Naive B cell (primary cell): ENCODE measurements around the gene HOXB4. TPM values are rescaled to one million over a fixed set of nuclear protein-coding genes. Genes with fewer than 3 reads are reported as not detected.

ENCODE experiments used
- ATAC-seq, 2 donors: fragments of 150-1000 bp; cut with Tn5 transposase; 2 replicates each; pipeline ENCODE4 v1.10.0; 2021; ENCODE audit warnings: low read depth in 2 of 2, mild to moderate bottlenecking in 2 of 2, moderate library complexity in 2 of 2
- DNase-seq: peaks from one replicate; pipeline ENCODE4 v3.0.0; 2022
- H3K27ac Mint-ChIP-seq, 6 donors: one replicate each; pipeline ENCODE4 v1.8.0; 2020 to 2022; ENCODE audit warnings: mild to moderate bottlenecking in 6 of 6, mixed read lengths in 6 of 6, moderate library complexity in 5 of 6, inconsistent platforms in 2 of 6
- H3K27me3 Mint-ChIP-seq, 3 donors: one replicate each; pipeline ENCODE4 v1.8.0; 2021 to 2022; ENCODE audit warnings: mixed read lengths in 3 of 3, mild to moderate bottlenecking in 1 of 3
- H3K36me3 Mint-ChIP-seq, 2 donors: one replicate each; pipeline ENCODE4 v1.8.0; 2020 to 2022; ENCODE audit warnings: mixed read lengths in 2 of 2, inconsistent platforms in 1 of 2, mild to moderate bottlenecking in 1 of 2
- H3K4me1 Mint-ChIP-seq, 3 donors: one replicate each; pipeline ENCODE4 v1.8.0; 2020 to 2022; ENCODE audit warnings: mixed read lengths in 3 of 3, inconsistent platforms in 1 of 3, mild to moderate bottlenecking in 1 of 3, moderate library complexity in 1 of 3
- H3K4me3 Mint-ChIP-seq, 8 donors: one replicate each; pipeline ENCODE4 v1.8.0; 2020 to 2022; ENCODE audit warnings: mild to moderate bottlenecking in 8 of 8, mixed read lengths in 8 of 8, moderate library complexity in 8 of 8, inconsistent platforms in 2 of 8
- H3K9me3 Mint-ChIP-seq, 7 donors: one replicate each; pipeline ENCODE4 v1.8.0; 2020 to 2022; ENCODE audit warnings: mixed read lengths in 7 of 7, mild to moderate bottlenecking in 5 of 7, inconsistent platforms in 2 of 7, moderate library complexity in 1 of 7
- polyA plus RNA-seq, 6 donors: library from polyadenylated mRNA; unstranded; fragments of 300-500 nt; fragmentation: Illumina TruSeq; gene quantifications; one replicate each; pipeline ENCODE4 v1.2.3, GENCODE V29; 2021; ENCODE audit warnings: low read depth in 6 of 6

HOXB4 gene
- polyA plus RNA-seq, 6 donors from 2014 or later, result 0.07 to 0.25 TPM; not detected in 4

GRCh38 chr17:48530887-48531272 lies 47.3 kb downstream of the HOXB4 start, which contains the start of gene HOXB1:
Gene HOXB1 (minus strand): TSS chr17:48531011. CDS start chr17:48530904, 107 bp downstream.
- Mint-ChIP-seq H3K27me3 (peaks cover 43 to 72% (median 52%) of the 10 kb centered on the region in 3 donors), H3K36me3 (no peaks in the 10 kb centered on the region), H3K4me1 (peaks cover 0 to 6% (median 0%) of the 10 kb centered on the region in 3 donors)

GRCh38 chr17:48530208-48530886 lies 47.8 kb downstream of the HOXB4 start:
- Mint-ChIP-seq H3K27ac (no peak overlapping the region), H3K36me3 (no peaks in the 10 kb centered on the region), H3K9me3 (peaks cover 0 to 2% (median 0%) of the 10 kb centered on the region in 7 donors), H3K27me3 (peaks cover 48 to 75% (median 57%) of the 10 kb centered on the region in 3 donors), H3K4me1 (peaks cover 0 to 6% (median 0%) of the 10 kb centered on the region in 3 donors), H3K4me3 (no peak overlapping the region)
- no peak for DNase-seq
- ATAC-seq, result no peak

More at GRCh38 chr17:48530887-48531272, 47.3 kb downstream of the HOXB4 start, which contains the start of gene HOXB1:
- ATAC-seq (no peak), DNase-seq (no peak)
- no peak within 1 kb of the TSS for H3K27ac Mint-ChIP-seq
- peaks cover 0 to 2% (median 0%) of the 10 kb centered on the region in 7 donors for H3K9me3 Mint-ChIP-seq
- H3K4me3 Mint-ChIP-seq, result peak within 1 kb of the TSS in 1 of 8 donors; percentile 27

- no peak overlapping the region for H3K4me3 Mint-ChIP-seq
- H3K9me3 Mint-ChIP-seq, result peaks cover 0 to 2% (median 0%) of the 10 kb centered on the region in 7 donors
- peaks cover 55 to 82% (median 64%) of the 10 kb centered on the region in 3 donors for H3K27me3 Mint-ChIP-seq
- DNase-seq (no peak), ATAC-seq (no peak)
- H3K4me1 Mint-ChIP-seq, result peaks cover 0 to 6% (median 0%) of the 10 kb centered on the region in 3 donors
- no peaks in the 10 kb centered on the region for H3K36me3 Mint-ChIP-seq
- H3K27ac Mint-ChIP-seq, result no peak overlapping the region
These were observed 48.5 kb downstream of the HOXB4 start for GRCh38 chr17:48529683-48530009.

- no peak for ATAC-seq
- DNase-seq, result no peak
- Mint-ChIP-seq H3K27me3 (peaks cover 50 to 87% (median 70%) of the 10 kb centered on the region in 3 donors), H3K27ac (no peak overlapping the region), H3K9me3 (peaks cover 0 to 2% (median 0%) of the 10 kb centered on the region in 7 donors), H3K4me3 (no peak overlapping the region), H3K4me1 (peaks cover 0 to 6% (median 0%) of the 10 kb centered on the region in 3 donors), H3K36me3 (no peaks in the 10 kb centered on the region)
These were observed 49.0 kb downstream of the HOXB4 start for GRCh38 chr17:48528936-48529682.

- H3K36me3 Mint-ChIP-seq, result no peaks in the 10 kb centered on the region
- no peak overlapping the region for H3K27ac Mint-ChIP-seq
- DNase-seq, result no peak
- H3K4me3 Mint-ChIP-seq, result peak overlapping the region in 1 of 8 donors; percentile 76
- no peak for ATAC-seq
- peaks cover 0 to 2% (median 0%) of the 10 kb centered on the region in 7 donors for H3K9me3 Mint-ChIP-seq
- H3K27me3 Mint-ChIP-seq, result peaks cover 55 to 92% (median 71%) of the 10 kb centered on the region in 3 donors
- H3K4me1 Mint-ChIP-seq, result peaks cover 0 to 6% (median 0%) of the 10 kb centered on the region in 3 donors
These were observed 49.8 kb downstream of the HOXB4 start for GRCh38 chr17:48528153-48528935.

- peaks cover 0 to 2% (median 0%) of the 10 kb centered on the region in 7 donors for H3K9me3 Mint-ChIP-seq
- peaks cover 51 to 92% (median 73%) of the 10 kb centered on the region in 3 donors for H3K27me3 Mint-ChIP-seq
- ATAC-seq (no peak), DNase-seq (no peak)
- H3K27ac Mint-ChIP-seq, result no peak overlapping the region
- peak overlapping the region in 1 of 8 donors; percentile 76 for H3K4me3 Mint-ChIP-seq
- H3K4me1 Mint-ChIP-seq, result peaks cover 0 to 6% (median 0%) of the 10 kb centered on the region in 3 donors
- H3K36me3 Mint-ChIP-seq, result no peaks in the 10 kb centered on the region
These were observed 50.6 kb downstream of the HOXB4 start for GRCh38 chr17:48527547-48527932.

GRCh38 chr17:48526608-48527546 lies 51.3 kb downstream of the HOXB4 start:
- peaks cover 49 to 91% (median 78%) of the 10 kb centered on the region in 3 donors for H3K27me3 Mint-ChIP-seq
- peaks cover 0 to 2% (median 0%) of the 10 kb centered on the region in 7 donors for H3K9me3 Mint-ChIP-seq
- no peaks in the 10 kb centered on the region for H3K36me3 Mint-ChIP-seq
- DNase-seq, result no peak
- peak overlapping the region in 3 of 8 donors; percentile 40 to 50 (median 42) for H3K4me3 Mint-ChIP-seq
- peaks cover 0 to 6% (median 0%) of the 10 kb centered on the region in 3 donors for H3K4me1 Mint-ChIP-seq
- ATAC-seq, result peak in 1 of 2 donors; percentile 47
- H3K27ac Mint-ChIP-seq, result no peak overlapping the region

Other genes with a start within 250 kb of the HOXB4 start
- gene SKAP1, start 148.1 kb downstream of the HOXB4 start, polyA plus RNA-seq, result 100 to 1,000 TPM in 5 of 6 donors, 10 to 100 TPM in 1; 79.3 to 166 (median 140) TPM
- gene HOXB1, start 47.3 kb downstream of the HOXB4 start, polyA plus RNA-seq, result not detected
- 1 to 10 TPM; 2.3 to 9.3 (median 5.5) TPM for gene HOXB2, start 33.2 kb downstream of the HOXB4 start, polyA plus RNA-seq
- under 1 TPM in 1 of 6 donors, not detected in 5; 0.05 TPM for gene HOXB3, start 11.9 kb upstream of the HOXB4 start, polyA plus RNA-seq
- not detected for gene HOXB5, start 15.4 kb upstream of the HOXB4 start, polyA plus RNA-seq
- not detected for gene HOXB6, start 26.6 kb upstream of the HOXB4 start, polyA plus RNA-seq
- gene HOXB7, start 32.7 kb upstream of the HOXB4 start, polyA plus RNA-seq, result under 1 TPM in 2 of 6 donors, not detected in 4; 0.24 to 0.58 TPM
- not detected for gene HOXB8, start 36.9 kb upstream of the HOXB4 start, polyA plus RNA-seq
- not detected for gene HOXB9, start 48.0 kb upstream of the HOXB4 start, polyA plus RNA-seq
- not detected for gene PRAC1, start 144.2 kb upstream of the HOXB4 start, polyA plus RNA-seq
- gene PRAC2, start 144.8 kb upstream of the HOXB4 start, polyA plus RNA-seq, result not detected
- gene HOXB13, start 150.4 kb upstream of the HOXB4 start, polyA plus RNA-seq, result not detected
- not detected for gene TTLL6, start 238.9 kb upstream of the HOXB4 start, polyA plus RNA-seq